ENCODE measurements around the gene ZNF532.

Gene ZNF532

DNA sequence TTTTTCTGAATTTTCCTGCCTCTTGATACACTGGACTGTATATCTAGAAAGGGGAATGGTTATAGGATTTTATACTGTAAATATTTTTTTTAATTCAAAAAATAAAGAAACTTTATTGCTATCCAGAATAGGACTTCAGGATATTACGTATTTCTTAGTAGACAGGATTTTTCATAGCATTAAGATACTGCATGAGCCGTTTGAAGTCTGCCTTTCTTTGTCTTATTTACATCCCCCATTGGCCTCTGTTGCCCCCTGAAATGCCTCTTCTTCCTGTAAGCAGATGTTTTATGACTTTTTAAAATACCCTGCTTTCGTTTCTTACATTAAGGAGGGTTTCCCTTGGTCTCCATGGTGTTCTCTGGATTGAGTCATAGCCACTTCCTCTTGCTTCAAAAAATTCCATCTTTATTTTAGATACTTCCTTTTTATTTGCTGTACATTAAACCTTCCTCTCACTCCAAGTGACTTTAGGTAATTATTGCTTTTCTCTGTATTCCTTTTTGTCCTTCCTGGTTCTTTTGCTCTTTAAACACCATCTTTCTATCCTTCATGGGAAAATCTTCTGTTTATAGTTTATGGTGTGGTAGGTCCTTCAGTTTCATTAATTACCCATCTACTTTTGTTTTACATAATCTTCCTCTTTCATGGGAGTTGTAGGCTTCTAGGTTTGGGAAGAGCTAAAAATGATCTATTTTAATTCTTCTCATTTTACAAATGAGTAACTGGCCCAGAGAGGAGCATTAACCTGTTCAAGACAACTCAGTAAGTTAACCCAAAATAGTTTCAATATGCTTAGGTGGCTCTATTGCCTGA is 72.6 kb downstream of the ZNF532 start:
- DNase-seq: no peak

- no peak for DNase-seq
Measured at GRCh38 chr18:58937887-58938267, 73.2 kb downstream of the ZNF532 start.

DNA sequence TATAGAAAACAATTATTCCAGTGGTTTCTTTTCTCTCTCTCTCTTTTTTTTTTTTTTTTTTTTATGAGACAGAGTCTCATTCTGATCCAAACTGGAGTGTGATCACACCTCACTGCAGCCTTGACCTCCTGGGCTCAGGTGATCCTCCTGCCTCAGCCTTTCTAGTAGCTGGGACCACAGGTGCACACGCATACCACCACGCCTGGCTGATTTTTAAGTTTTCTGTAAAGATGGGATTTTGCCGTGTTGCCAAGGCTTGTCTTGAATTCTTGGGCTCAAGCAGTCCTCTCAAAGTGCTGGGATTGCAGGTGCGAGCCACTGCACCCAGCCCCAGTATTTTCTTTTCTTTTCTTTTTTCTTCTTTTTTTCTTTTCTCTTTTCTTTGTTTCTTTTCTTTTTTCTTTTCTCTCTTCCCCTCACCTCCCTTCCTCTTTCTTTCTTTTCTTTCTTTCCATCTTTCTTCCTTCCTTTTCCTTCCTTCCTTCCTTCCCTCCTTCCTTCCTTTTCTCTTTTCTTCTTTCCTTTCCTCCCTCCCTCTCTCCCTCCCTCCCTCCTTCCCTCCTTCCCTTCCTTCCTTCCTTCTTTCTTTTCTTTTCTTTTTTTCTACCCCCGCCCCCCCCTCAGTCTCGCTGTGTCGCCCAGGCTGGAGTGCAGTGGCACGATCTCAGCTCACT is 76.9 kb downstream of the ZNF532 start:
- DNase-seq: no peak

DNA sequence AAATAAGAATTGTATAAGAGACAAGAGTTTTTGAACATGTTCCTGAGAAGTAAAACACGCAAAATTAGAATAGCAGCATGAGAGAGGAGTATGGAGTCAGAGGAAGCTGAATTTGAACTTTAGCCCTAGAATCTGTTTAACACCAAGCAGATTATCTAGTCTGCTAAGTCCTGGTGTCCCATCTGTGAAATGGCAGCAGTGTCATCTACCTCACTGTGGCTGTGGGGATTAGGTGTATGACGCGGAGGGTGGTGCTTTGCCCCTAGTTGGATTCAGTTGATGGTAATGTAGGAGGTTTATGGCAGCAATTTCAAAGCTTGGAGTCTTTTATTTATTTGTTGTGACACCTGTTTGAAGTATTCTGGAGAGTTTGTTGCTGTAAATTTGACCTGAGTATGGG is 79.2 kb downstream of the ZNF532 start:
- no peak for DNase-seq

DNA sequence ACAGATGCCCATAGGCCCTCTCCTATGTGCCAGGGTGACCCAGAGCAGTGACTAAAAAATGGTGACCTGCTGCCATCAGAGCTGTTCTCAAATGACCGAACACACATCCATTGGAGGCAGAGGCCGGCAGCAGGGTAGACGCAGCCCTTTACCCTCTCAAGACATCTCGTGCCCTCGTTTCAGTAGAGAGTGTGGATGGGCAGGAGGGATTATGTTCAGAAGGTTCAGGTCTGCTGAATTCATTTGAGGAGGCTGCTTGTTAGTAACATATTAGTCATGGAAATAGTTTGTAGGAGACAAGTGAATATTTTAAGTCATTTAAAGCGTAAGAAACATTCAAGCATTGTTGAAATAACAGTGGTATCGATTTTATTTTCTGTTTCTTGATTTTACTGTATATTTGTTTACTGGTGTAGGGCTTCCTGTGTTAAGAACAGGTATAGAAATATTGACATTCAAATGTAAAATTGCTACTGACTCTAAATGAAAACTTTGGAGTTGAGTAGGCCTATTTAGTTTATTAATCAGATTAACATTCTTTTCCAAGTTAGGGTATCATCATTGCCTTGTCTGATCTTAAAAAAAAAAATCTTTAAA is 82.6 kb downstream of the ZNF532 start:
- DNase-seq: no peak

DNA sequence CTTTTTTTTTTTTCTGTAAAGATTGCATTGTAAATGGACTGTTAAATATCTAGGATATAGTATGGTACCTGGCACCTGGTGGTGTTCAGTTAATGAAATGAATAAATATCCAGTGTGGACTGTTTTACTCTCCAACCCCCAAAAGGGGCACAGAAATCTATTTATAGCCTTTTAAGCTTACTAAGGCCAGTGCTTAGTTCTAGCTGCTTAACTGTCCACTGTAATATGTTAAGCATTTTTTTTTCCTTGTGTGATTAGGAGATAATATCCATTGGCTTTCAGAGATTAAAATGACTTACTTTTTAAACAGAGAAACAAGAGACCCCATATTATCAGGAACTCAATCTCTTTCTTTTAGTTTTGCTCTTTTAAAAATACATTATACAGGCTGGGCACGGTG is 84.4 kb downstream of the ZNF532 start:
- DNase-seq: no peak

- no peak for DNase-seq
Measured at GRCh38 chr18:58951986-58952702, 87.5 kb downstream of the ZNF532 start.

- no peak for DNase-seq
Measured at GRCh38 chr18:58952858-58953257, 88.2 kb downstream of the ZNF532 start.

- peak in 2 of 56 donors; percentile 12 to 50 for DNase-seq
Measured at GRCh38 chr18:58953627-58954026, 89.0 kb downstream of the ZNF532 start.

- DNase-seq: no peak
Measured at GRCh38 chr18:58955001-58955400, 90.3 kb downstream of the ZNF532 start.

GRCh38 chr18:58955738-58956137 is 91.1 kb downstream of the ZNF532 start:
- no peak for DNase-seq

- no peak for DNase-seq
Measured at GRCh38 chr18:58958628-58959027, 94.0 kb downstream of the ZNF532 start.

- DNase-seq: no peak
Measured at GRCh38 chr18:58960508-58960907, 95.8 kb downstream of the ZNF532 start.

- DNase-seq: peak in 4 of 56 donors; percentile 10 to 55 (median 29)
Measured at GRCh38 chr18:58960946-58961722, 96.5 kb downstream of the ZNF532 start.

GRCh38 chr18:58962336-58962735 is 97.7 kb downstream of the ZNF532 start:
- DNase-seq: no peak

DNA sequence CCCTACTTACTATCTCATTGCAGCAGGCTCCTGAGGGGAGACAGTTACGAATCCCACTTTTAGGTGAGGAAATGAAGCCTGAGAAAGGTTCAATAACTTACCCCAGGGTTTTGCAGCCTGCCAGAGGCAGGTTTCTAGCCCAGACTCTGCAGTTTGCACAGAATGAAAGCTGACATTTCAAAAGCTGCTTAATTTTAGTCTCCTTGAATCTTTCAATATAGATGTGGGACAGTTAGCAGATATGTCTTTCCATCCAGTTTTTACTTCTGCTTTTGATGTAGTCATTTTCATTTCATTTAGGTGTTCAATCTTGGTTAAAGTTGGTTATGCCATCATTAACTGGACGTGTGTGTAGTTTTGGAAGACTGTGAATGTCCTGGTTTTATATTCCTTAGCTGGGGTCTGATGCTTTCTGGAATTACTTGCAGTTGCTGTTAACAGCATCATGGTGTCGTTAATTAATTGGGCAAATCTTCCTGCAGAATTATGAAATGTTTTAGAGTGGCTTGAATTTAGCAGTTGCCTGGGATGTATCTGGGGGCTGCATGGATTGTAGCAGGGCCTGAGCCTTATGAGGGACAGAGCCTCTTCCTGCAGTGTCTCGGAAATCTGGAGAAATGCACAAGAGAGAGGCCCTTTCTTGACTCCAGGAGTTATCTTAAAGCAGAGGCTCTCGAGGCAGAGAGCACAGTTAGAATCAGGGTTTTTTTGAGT is 100.8 kb downstream of the ZNF532 start:
- no peak for DNase-seq

DNA sequence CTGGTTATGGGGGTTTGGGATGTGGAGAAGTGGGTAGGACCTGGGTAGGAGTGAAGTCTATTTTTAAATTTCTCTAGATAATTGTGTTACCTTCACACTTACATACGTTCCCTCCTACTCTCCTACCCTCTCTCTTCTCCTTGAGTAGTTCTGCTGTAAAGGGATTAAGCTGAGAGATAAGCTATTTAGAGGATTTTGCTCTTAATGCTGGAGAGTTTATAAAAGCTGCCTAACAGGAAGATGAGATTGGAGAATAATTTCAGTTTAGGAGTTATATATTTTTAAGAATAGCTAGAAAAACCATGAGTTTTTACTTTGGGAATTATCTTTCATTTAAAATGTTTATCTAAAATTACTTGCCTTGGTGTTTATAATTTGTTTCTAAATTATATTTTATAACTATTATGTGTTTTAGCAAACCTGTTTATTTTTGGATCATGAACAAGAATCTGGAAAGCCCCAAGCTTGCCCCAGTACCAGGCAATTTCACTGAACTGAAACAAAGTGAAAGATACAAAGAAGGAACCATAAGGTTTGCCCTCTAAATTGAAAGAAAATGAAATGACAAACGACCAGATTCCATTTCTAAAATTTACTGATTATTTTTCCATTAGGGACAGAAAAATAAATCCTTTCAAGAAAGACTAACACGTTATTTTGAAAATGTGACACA is 101.5 kb downstream of the ZNF532 start:
- no peak for DNase-seq

GRCh38 chr18:58966704-58967103 is 102.0 kb downstream of the ZNF532 start:
- DNase-seq: no peak

DNA sequence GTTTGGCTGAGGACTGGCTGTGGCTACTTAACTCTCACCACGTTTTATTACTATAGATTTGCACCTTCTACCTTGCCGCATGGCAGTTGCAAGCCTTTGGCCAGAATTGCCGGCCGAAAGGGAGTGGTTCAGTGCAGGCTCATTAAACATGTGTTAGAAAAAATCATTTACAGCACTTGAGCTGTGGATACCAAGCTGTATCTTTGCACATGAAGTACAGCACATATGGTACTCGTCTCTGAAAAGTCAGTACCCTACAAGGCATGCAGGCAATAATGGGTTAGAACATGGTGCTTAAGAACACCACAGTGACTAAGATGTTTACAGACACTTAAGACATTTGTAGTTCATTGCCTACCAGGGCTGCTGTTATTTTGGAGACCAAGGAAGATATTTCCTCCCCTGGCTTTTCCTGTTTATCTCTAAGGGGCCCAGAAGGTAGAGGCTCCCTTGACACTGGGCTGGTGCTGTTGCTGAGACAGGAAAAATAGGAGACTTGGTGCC is 103.1 kb downstream of the ZNF532 start:
- no peak for DNase-seq

Measured in amygdala (tissue), 56 donors.